H9 (cell line): ENCODE measurements around the gene POU6F2. TPM values are rescaled to one million over a fixed set of nuclear protein-coding genes. Genes with fewer than 3 reads are reported as not detected.
A peak's percentile ranks its signal among the peaks of the same experiment; 100 is the strongest.

ENCODE experiments used
- DNase-seq: peaks from one replicate; pipeline ENCODE4 v3.0.0-alpha.2; 2017
- H2AFZ ChIP-seq: one replicate; pipeline ENCODE4 v1.6.1; 2013; ENCODE audit warnings: mild to moderate bottlenecking, low read length, control low read depth, moderate library complexity
- H2AK5ac ChIP-seq: 2 replicates; pipeline ENCODE4 v1.6.1; 2013; ENCODE audit warnings: low read length, control low read depth, mixed read lengths; ENCODE audit not compliant: insufficient read length
- H2BK120ac ChIP-seq: one replicate; pipeline ENCODE4 v1.6.1; 2013; ENCODE audit warnings: low read depth, mild to moderate bottlenecking, low read length, control low read depth, inconsistent platforms; ENCODE audit not compliant: poor library complexity, severe bottlenecking
- H2BK12ac ChIP-seq: 2 replicates; pipeline ENCODE4 v1.6.1; 2013; ENCODE audit warnings: low read length, control low read depth, mixed read lengths, low read depth; ENCODE audit not compliant: insufficient read length
- H2BK15ac ChIP-seq: 2 replicates; pipeline ENCODE4 v1.6.1; 2013; ENCODE audit warnings: low read depth, low read length, control low read depth
- H2BK20ac ChIP-seq: one replicate; pipeline ENCODE4 v1.6.1; 2013; ENCODE audit warnings: low read depth, mild to moderate bottlenecking, low read length, control low read depth, inconsistent platforms; ENCODE audit not compliant: poor library complexity, severe bottlenecking
- H2BK5ac ChIP-seq: 2 replicates; pipeline ENCODE4 v1.6.1; 2013; ENCODE audit warnings: low read length, control low read depth, mixed read lengths; ENCODE audit not compliant: insufficient read length
- H3K14ac ChIP-seq: 2 replicates; pipeline ENCODE4 v1.6.1; 2013; ENCODE audit warnings: low read length, control low read depth; ENCODE audit not compliant: insufficient read depth
- H3K18ac ChIP-seq: 2 replicates; pipeline ENCODE4 v1.6.1; 2013; ENCODE audit warnings: low read depth, mild to moderate bottlenecking, mixed read lengths, low read length, control low read depth; ENCODE audit not compliant: insufficient read length
- H3K23ac ChIP-seq: 2 replicates; pipeline ENCODE4 v1.6.1; 2013; ENCODE audit warnings: low read length, control low read depth, mixed read lengths, low read depth; ENCODE audit not compliant: insufficient read length
- H3K23me2 ChIP-seq: 2 replicates; pipeline ENCODE4 v1.6.1; 2013; ENCODE audit warnings: low read depth, mild to moderate bottlenecking, mixed read lengths, low read length, control low read depth; ENCODE audit not compliant: insufficient read length, poor library complexity, severe bottlenecking
- H3K27ac ChIP-seq: 2 replicates; pipeline ENCODE4 v1.5.1; 2013; ENCODE audit warnings: low read length, control low read depth, mixed read lengths, low read depth; ENCODE audit not compliant: insufficient read length
- H3K27me3 ChIP-seq: 2 replicates; pipeline ENCODE4 v1.6.1; 2013; ENCODE audit warnings: low read length, control low read depth, inconsistent platforms; ENCODE audit not compliant: insufficient read depth
- H3K4ac ChIP-seq: 2 replicates; pipeline ENCODE4 v1.6.1; 2013; ENCODE audit warnings: low read depth, mild to moderate bottlenecking, control low read depth, inconsistent platforms, low read length, moderate library complexity
- H3K4me1 ChIP-seq: 2 replicates; pipeline ENCODE4 v1.6.1; 2013; ENCODE audit warnings: low read length, control low read depth, inconsistent platforms; ENCODE audit not compliant: insufficient read depth
- H3K4me2 ChIP-seq: 2 replicates; pipeline ENCODE4 v1.6.1; 2013; ENCODE audit warnings: low read length, control low read depth, mixed read lengths; ENCODE audit not compliant: insufficient read length, insufficient read depth
- H3K56ac ChIP-seq: 2 replicates; pipeline ENCODE4 v1.6.1; 2013; ENCODE audit warnings: low read depth, mild to moderate bottlenecking, mixed read lengths, low read length, control low read depth; ENCODE audit not compliant: insufficient read length
- H3K79me1 ChIP-seq: 2 replicates; pipeline ENCODE4 v1.6.1; 2013; ENCODE audit warnings: low read depth, mild to moderate bottlenecking, moderate library complexity, low read length, control low read depth, inconsistent platforms; ENCODE audit not compliant: insufficient read depth, poor library complexity, severe bottlenecking
- H3K79me2 ChIP-seq: 2 replicates; pipeline ENCODE4 v1.6.1; 2013; ENCODE audit warnings: low read length, control low read depth, inconsistent platforms; ENCODE audit not compliant: insufficient read depth
- H3K9ac ChIP-seq: 2 replicates; pipeline ENCODE4 v1.6.1; 2013; ENCODE audit warnings: low read length, control low read depth, mixed read lengths; ENCODE audit not compliant: insufficient read length; ENCODE audit errors: extremely low read depth
- H3K9me3 ChIP-seq: one replicate; pipeline ENCODE4 v1.6.1; 2013; ENCODE audit warnings: low read depth, low read length, inconsistent platforms; ENCODE audit not compliant: control insufficient read depth
- H3T11ph ChIP-seq: one replicate; pipeline ENCODE4 v1.6.1; 2013; ENCODE audit warnings: mild to moderate bottlenecking, low read length, control low read depth, inconsistent platforms
- H4K20me1 ChIP-seq: one replicate; pipeline ENCODE4 v1.6.1; 2013; ENCODE audit not compliant: control insufficient read depth, insufficient read length, insufficient read depth
- H4K5ac ChIP-seq: 2 replicates; pipeline ENCODE4 v1.6.1; 2013; ENCODE audit warnings: low read depth, mild to moderate bottlenecking, mixed read lengths, low read length, control low read depth; ENCODE audit not compliant: insufficient read length
- H4K8ac ChIP-seq: replicated peaks from 2 replicates; pipeline ENCODE4 v1.6.1; 2013; ENCODE audit warnings: low read length, control low read depth, mixed read lengths, low read depth; ENCODE audit not compliant: insufficient read length
- H4K91ac ChIP-seq: 2 replicates; pipeline ENCODE4 v1.6.1; 2013; ENCODE audit warnings: low read depth, mild to moderate bottlenecking, moderate library complexity, mixed read lengths, low read length, control low read depth; ENCODE audit not compliant: insufficient read length
- H3K27ac Mint-ChIP-seq, 3 experiments: 2 replicates in 2 of 3; 3 replicates in 1 of 3; pipeline ENCODE4 v1.8.0; 2020 to 2021; ENCODE audit warnings: mixed read lengths in 3 of 3, mild to moderate bottlenecking in 1 of 3, moderate library complexity in 1 of 3
- H3K27me3 Mint-ChIP-seq: 2 replicates; pipeline ENCODE4 v1.8.0; 2021; ENCODE audit warnings: low read depth, mild to moderate bottlenecking, moderate library complexity, mixed read lengths
- H3K36me3 Mint-ChIP-seq, 3 experiments: 2 replicates in 2 of 3; 3 replicates in 1 of 3; pipeline ENCODE4 v1.8.0; 2020 to 2021; ENCODE audit warnings: low read depth in 3 of 3, mixed read lengths in 3 of 3; ENCODE audit not compliant: insufficient read depth in 1 of 3
- H3K4me1 Mint-ChIP-seq, 2 experiments: 2 replicates each; pipeline ENCODE4 v1.8.0; 2020; ENCODE audit warnings: mixed read lengths in 2 of 2
- H3K4me3 Mint-ChIP-seq, 2 experiments: 2 replicates in 1 of 2; 3 replicates in 1 of 2; pipeline ENCODE4 v1.8.0; 2020 to 2021; ENCODE audit warnings: mild to moderate bottlenecking in 2 of 2, mixed read lengths in 2 of 2, moderate library complexity in 1 of 2
- H3K9me3 Mint-ChIP-seq, 2 experiments: 2 replicates in 1 of 2; 3 replicates in 1 of 2; pipeline ENCODE4 v1.8.0; 2020; ENCODE audit warnings: mild to moderate bottlenecking in 2 of 2, mixed read lengths in 2 of 2, moderate library complexity in 1 of 2
- WGBS: extraction: QIAGEN DNeasy Blood & Tissue Kit; methylation state at CpG from one replicate; pipeline ENCODE4 v1.1.7; 2013; ENCODE audit warnings: missing lambda C conversion rate, low lambda C conversion rate, mixed read lengths; ENCODE audit not compliant: insufficient read length; ENCODE audit errors: extremely low coverage; 5-methylcytosine and 5-hydroxymethylcytosine counted together
- total RNA-seq: library from RNA; stranded (reverse); gene quantifications from 2 replicates; pipeline ENCODE4 v1.2.1, GENCODE V29; 2021
- TF ChIP-seq, protein P1 (sequence below): fragments of 200-600 bp; sonication (generic); conservative IDR thresholded peaks from 3 replicates; pipeline ENCODE4 v1.8.0; 2021; ENCODE audit warnings: antibody characterized with exemption, mild to moderate bottlenecking

Gene POU6F2
- total RNA-seq, 1 experiment from 2014 or later, result 1.9 TPM

- Histone ChIP-seq H3K56ac (no peak overlapping the region), H2AK5ac (no peak overlapping the region)
- H3K27me3 Mint-ChIP-seq, result no peaks in the 10 kb centered on the region
Observed at GRCh38 chr7:39313974-39314373, 336.3 kb downstream of the POU6F2 start.

More at GRCh38 chr7:39313974-39314373, 336.3 kb downstream of the POU6F2 start:
- no peak overlapping the region for H4K91ac ChIP-seq
- no peak overlapping the region for H3K4me3 Mint-ChIP-seq
- H2BK5ac ChIP-seq, result no peak overlapping the region
- no peak overlapping the region for H3K23ac ChIP-seq
- no peaks in the 10 kb centered on the region for H3K9me3 ChIP-seq
- no peak overlapping the region for H2BK120ac ChIP-seq
- no peak overlapping the region for H3K4ac ChIP-seq
- H4K5ac ChIP-seq, result no peak overlapping the region
- H3K4me1 Mint-ChIP-seq, result peaks cover 48 to 63% of the 10 kb centered on the region in 2 experiments
- no peak overlapping the region for H3K27ac ChIP-seq
- H3K36me3 Mint-ChIP-seq, result 0 out of 7 replicates have a peak, but pooled peaks cover 0 to 2% (median 0%) of the 10 kb centered on the region in 3 experiments
- no peaks in the 10 kb centered on the region for H3K79me1 ChIP-seq
- H4K20me1 ChIP-seq, result no peaks in the 10 kb centered on the region
- DNase-seq, result peak; percentile 39
- H3K9me3 Mint-ChIP-seq, result no peaks in the 10 kb centered on the region; a peak in 1 of 5 replicates
- H3T11ph ChIP-seq, result no peak overlapping the region
- H3K9ac ChIP-seq, result no peak overlapping the region
- no peaks in the 10 kb centered on the region for H3K23me2 ChIP-seq
- H2AFZ ChIP-seq, result no peak overlapping the region
- no peak overlapping the region for H3K14ac ChIP-seq
- no peaks in the 10 kb centered on the region for H3K4me1 ChIP-seq
- no peak overlapping the region for H3K4me2 ChIP-seq
- WGBS, result no CpG with 5 or more reads among the region's 6 CpGs
- H3K79me2 ChIP-seq, result no peaks in the 10 kb centered on the region
- H3K27me3 ChIP-seq, result no peaks in the 10 kb centered on the region
- H3K27ac Mint-ChIP-seq, result peak overlapping the region; percentile 7 to 28 (median 10); a peak in 3 of 7 replicates
- no peak overlapping the region for H2BK15ac ChIP-seq
- H2BK12ac ChIP-seq, result no peak overlapping the region
- H4K8ac ChIP-seq, result no peak overlapping the region
- TF ChIP-seq, protein P1, sequence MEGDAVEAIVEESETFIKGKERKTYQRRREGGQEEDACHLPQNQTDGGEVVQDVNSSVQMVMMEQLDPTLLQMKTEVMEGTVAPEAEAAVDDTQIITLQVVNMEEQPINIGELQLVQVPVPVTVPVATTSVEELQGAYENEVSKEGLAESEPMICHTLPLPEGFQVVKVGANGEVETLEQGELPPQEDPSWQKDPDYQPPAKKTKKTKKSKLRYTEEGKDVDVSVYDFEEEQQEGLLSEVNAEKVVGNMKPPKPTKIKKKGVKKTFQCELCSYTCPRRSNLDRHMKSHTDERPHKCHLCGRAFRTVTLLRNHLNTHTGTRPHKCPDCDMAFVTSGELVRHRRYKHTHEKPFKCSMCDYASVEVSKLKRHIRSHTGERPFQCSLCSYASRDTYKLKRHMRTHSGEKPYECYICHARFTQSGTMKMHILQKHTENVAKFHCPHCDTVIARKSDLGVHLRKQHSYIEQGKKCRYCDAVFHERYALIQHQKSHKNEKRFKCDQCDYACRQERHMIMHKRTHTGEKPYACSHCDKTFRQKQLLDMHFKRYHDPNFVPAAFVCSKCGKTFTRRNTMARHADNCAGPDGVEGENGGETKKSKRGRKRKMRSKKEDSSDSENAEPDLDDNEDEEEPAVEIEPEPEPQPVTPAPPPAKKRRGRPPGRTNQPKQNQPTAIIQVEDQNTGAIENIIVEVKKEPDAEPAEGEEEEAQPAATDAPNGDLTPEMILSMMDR, result no peak
- no peak overlapping the region for H3K18ac ChIP-seq
- no peak overlapping the region for H2BK20ac ChIP-seq
